Heart right ventricle (tissue), 16 donors: Measurements from ENCODE around the gene RSF1. TPM values are rescaled to one million over a fixed set of nuclear protein-coding genes. Genes with fewer than 3 reads are reported as not detected.

ENCODE experiments used
- ATAC-seq, 8 donors: fragments of 200-7000 bp; cut with Tn5 transposase; one replicate each; pipeline ENCODE4 v1.9.1; 2020; ENCODE audit warnings: mild to moderate bottlenecking in 8 of 8, moderate library complexity in 8 of 8, moderate number of reproducible peaks in 1 of 8
- DNase-seq, 2 donors: peaks; one replicate each; pipeline ENCODE4 v3.0.0-alpha.2; 2020
- H3K27ac ChIP-seq, 10 donors: fragments of 200-600 bp; sonication (generic) in 2 of 10; one replicate each; pipeline versions ENCODE4 v1.5.0 to v1.8.0; 2020 to 2022; ENCODE audit warnings: mild to moderate bottlenecking in 3 of 10
- H3K27me3 ChIP-seq, 7 donors: fragments of 200-600 bp; one replicate each; pipeline ENCODE4 v1.8.0; 2021 to 2022; ENCODE audit warnings: mild to moderate bottlenecking in 2 of 7
- H3K36me3 ChIP-seq, 9 donors: fragments of 200-600 bp; sonication (generic) in 1 of 9; one replicate each; pipeline versions ENCODE4 v1.5.0 to v1.8.0; 2020 to 2022; ENCODE audit warnings: mild to moderate bottlenecking in 2 of 9
- H3K4me1 ChIP-seq, 9 donors: fragments of 200-600 bp; sonication (generic) in 1 of 9; one replicate each; pipeline versions ENCODE4 v1.5.0 to v1.8.0; 2020 to 2022; ENCODE audit warnings: mild to moderate bottlenecking in 4 of 9
- H3K4me3 ChIP-seq, 10 donors: fragments of 200-600 bp; sonication (generic) in 2 of 10; one replicate each; pipeline versions ENCODE4 v1.5.0 to v1.8.0; 2020 to 2022; ENCODE audit warnings: mild to moderate bottlenecking in 7 of 10, moderate library complexity in 2 of 10
- H3K9me3 ChIP-seq, 11 donors: fragments of 200-600 bp in 10 of 11; sonication (generic) in 2 of 11; one replicate each; pipeline versions ENCODE4 v1.5.0 to v1.8.0; 2013 to 2022; ENCODE audit warnings: mild to moderate bottlenecking in 2 of 11, control low read depth in 1 of 11, moderate library complexity in 1 of 11
- CTCF ChIP-seq, 9 donors: fragments of 200-600 bp; sonication (generic) in 2 of 9; IDR thresholded peaks; one replicate each; pipeline versions ENCODE4 v1.5.0 to v1.8.0; 2021 to 2022; ENCODE audit warnings: antibody characterized with exemption in 9 of 9, mild to moderate bottlenecking in 5 of 9, moderate library complexity in 1 of 9
- WGBS, 2 donors: extraction: QIAGEN DNeasy Blood & Tissue Kit; methylation state at CpG; one replicate each; pipeline ENCODE4 v1.1.7; 2013; ENCODE audit warnings: inconsistent platforms in 1 of 2; 5-methylcytosine and 5-hydroxymethylcytosine counted together
- intact Hi-C, 10 donors: fragments of 100-400 bp; cut with DNase I; formaldehyde crosslinking; loops; one replicate each; pipeline versions ENCODE4 v1.11.1 to v1.14.2; 2022
- polyA plus RNA-seq, 2 donors: library from polyadenylated mRNA; stranded (reverse); fragments of 200-250 nt; gene quantifications; one replicate each; pipeline ENCODE4 v1.2.3, GENCODE V29; 2013
- total RNA-seq, 10 donors: library from RNA; stranded (reverse); fragmentation: NEBNext Ultra II Directional in 3 of 10; extraction: Animal tissue kit (Norgen Biotek cat#: 25700) in 3 of 10; gene quantifications; one replicate each; pipeline versions ENCODE4 v1.2.1 to v1.2.4, GENCODE V29; 2021 to 2023
- donor health status: Arrhythmogenic right ventricular cardiomyopathy.
- donor health status: ischemic (EF 13 %, LVEDD 7.1; RV severe dilation, severe dysfunction).
- donor health status: healthy with polysubstance abuse.
- donor health status: DM: no; HTN: yes; CAD: no.
- donor health status: DM: no; HTN: no; CAD: no.
- donor health status: ischemic (EF 25% LVEDD 6.9; RV normal size, moderate dysfunction).
- donor health status: ischemic (EF 25% LVEDD 5.7; RV mildly dilated, moderate dysfunction).
- donor health status: healthy.
- donor health status: DM: yes; HTN: yes; CAD: no.
- donor health status: Ischemic cardiomyopathy.
- donor health status: ischemic (EF 35%, LVEDD 5.7; RV mildly dilated, moderate dysfunction).
- donor health status: nonischemic (EF 11% LVEDD 7.7; RV severe dilation, severe dysfunction).
- donor health status: DM: yes; HTN: yes; CAD: no.
- donor health status: PGD.
- donor health status: ischemic (EF 29% LVEDD 5.4; RV normal size, mild dysfunction).
- donor health status: nonischemic (EF 23%, LVEDD 6.1; RV moderate dilation, normal function).

Gene RSF1
- total and polyA plus RNA-seq, 12 donors = 4.6 to 55.9 (median 42.6) TPM

- Histone ChIP-seq H3K4me3 (no peak overlapping the region), H3K36me3 (peaks cover 0 to 65% (median 9%) of the 10 kb centered on the region in 9 donors), H3K4me1 (no peaks in the 10 kb centered on the region), H3K27me3 (no peaks in the 10 kb centered on the region), H3K27ac (no peak overlapping the region), H3K9me3 (no peaks in the 10 kb centered on the region)
- intact Hi-C loops = no loop called here
- WGBS, 2 donors = 75 to 82% methylated on average over 4 of the region's 4 CpGs
- DNase-seq = no peak
- TF ChIP-seq CTCF (IDR thresholded peaks at IDR 0.05) = no peak
- no peak for ATAC-seq
Observed at GRCh38 chr11:77724636-77725035, 95.9 kb downstream of the RSF1 start.

DNA sequence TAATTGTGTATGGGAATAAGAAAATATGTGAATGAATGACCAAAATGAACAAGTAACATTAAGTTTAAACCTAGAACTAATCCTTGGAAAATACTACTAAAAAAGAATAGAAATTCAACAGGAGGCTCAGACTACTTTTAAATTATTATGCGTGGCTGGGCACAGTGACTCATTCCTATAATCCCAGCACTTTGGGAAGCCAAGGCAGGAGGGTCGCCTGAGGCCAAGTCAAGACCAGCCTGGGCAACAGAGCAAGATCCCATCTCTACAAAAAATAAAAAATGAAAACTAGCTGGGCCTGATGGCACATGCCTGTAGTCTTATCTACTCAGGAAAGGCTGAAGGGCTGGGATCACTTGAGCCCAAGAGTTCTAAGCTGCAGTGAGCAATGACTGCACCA lies 97.5 kb downstream of the RSF1 start:
- DNase-seq = no peak
- intact Hi-C loops = no loop called here

GRCh38 chr11:77710358-77710757 lies 110.2 kb downstream of the RSF1 start:
- no peak for TF ChIP-seq CTCF (IDR thresholded peaks at IDR 0.05)
- intact Hi-C loops = no loop called here
- Histone ChIP-seq H3K36me3 (peaks cover 0 to 16% (median 0%) of the 10 kb centered on the region in 9 donors), H3K4me1 (peaks cover 0 to 10% (median 0%) of the 10 kb centered on the region in 9 donors), H3K27ac (no peak overlapping the region), H3K27me3 (no peaks in the 10 kb centered on the region), H3K9me3 (no peaks in the 10 kb centered on the region), H3K4me3 (no peak overlapping the region)
- ATAC-seq = no peak
- 87 to 100% methylated on average over 1 of the region's 1 CpG for WGBS, 2 donors
- DNase-seq = no peak

More for the DNA sequence above, 97.5 kb downstream of the RSF1 start:
- H3K4me1 ChIP-seq = no peaks in the 10 kb centered on the region
- TF ChIP-seq CTCF (IDR thresholded peaks at IDR 0.05) = no peak
- H3K27ac ChIP-seq = no peak overlapping the region
- H3K36me3 ChIP-seq = peaks cover 0 to 69% (median 9%) of the 10 kb centered on the region in 9 donors
- no peak for ATAC-seq
- H3K27me3 ChIP-seq = no peaks in the 10 kb centered on the region
- WGBS, 2 donors = 95 to 97% methylated on average over 2 of the region's 2 CpGs
- no peaks in the 10 kb centered on the region for H3K9me3 ChIP-seq
- no peak overlapping the region for H3K4me3 ChIP-seq

GRCh38 chr11:77705876-77706579 lies 114.5 kb downstream of the RSF1 start:
- ATAC-seq (no peak), DNase-seq (no peak)
- intact Hi-C loops = no loop called here
- Histone ChIP-seq H3K9me3 (no peaks in the 10 kb centered on the region), H3K4me1 (peaks cover 0 to 10% (median 0%) of the 10 kb centered on the region in 9 donors), H3K36me3 (peaks cover 0 to 36% (median 10%) of the 10 kb centered on the region in 9 donors), H3K27ac (no peak overlapping the region), H3K27me3 (no peaks in the 10 kb centered on the region), H3K4me3 (no peak overlapping the region)
- 94 to 95% methylated on average over 7 of the region's 7 CpGs for WGBS, 2 donors
- TF ChIP-seq CTCF (IDR thresholded peaks at IDR 0.05) = no peak
